GM13976 (cell line): ENCODE data around the gene SZT2.

Experiments used
- DNase-seq: peaks from one replicate; pipeline ENCODE4 v3.0.0; 2012; ENCODE audit warnings: low spot score
- CTCF ChIP-seq: IDR thresholded peaks from 2 replicates; pipeline ENCODE4 v1.5.1; 2012; ENCODE audit warnings: borderline replicate concordance, mild to moderate bottlenecking; ENCODE audit not compliant: insufficient read depth; ENCODE audit errors: extremely low read depth, missing control alignments, control extremely low read depth
- in situ Hi-C: fragments of 300-500 bp; cut with MboI; formaldehyde crosslinking; loops from one replicate; pipeline ENCODE4 v1.12.0; 2022; ENCODE audit warnings: low sequenced_read_pairs, mixed read lengths, inconsistent platforms; ENCODE audit not compliant: unreplicated experiment

The SZT2 gene

GRCh38 chr1:43434256-43434655 is 44.6 kb downstream of the SZT2 start:
- in situ Hi-C loops = no loop called here
- TF ChIP-seq CTCF = no peak
- no peak for DNase-seq

GRCh38 chr1:43435146-43436145 is 45.7 kb downstream of the SZT2 start:
- in situ Hi-C loops = no loop called here
- no peak for DNase-seq
- no peak for TF ChIP-seq CTCF

DNA sequence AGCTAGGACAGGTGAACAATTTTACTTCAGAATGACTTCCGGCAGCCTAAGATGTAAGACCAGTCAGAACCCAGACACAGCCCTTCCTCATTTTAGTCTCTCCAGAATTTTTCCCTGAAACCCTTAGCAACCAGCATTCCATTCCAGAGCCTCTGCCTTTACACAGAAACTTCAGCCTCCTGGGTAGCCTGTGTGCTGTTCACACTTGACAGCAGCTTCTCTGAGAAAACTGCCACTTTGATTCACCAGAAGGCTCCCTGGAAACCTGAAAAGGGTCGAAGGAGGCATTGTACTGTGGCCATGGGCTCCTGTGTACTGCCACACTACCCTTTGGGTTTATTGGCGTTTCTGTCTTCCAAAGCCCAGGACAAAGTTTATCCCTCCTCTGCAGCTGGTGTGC is 46.7 kb downstream of the SZT2 start:
- TF ChIP-seq CTCF = no peak
- no peak for DNase-seq
- in situ Hi-C loops = no loop called here

DNA sequence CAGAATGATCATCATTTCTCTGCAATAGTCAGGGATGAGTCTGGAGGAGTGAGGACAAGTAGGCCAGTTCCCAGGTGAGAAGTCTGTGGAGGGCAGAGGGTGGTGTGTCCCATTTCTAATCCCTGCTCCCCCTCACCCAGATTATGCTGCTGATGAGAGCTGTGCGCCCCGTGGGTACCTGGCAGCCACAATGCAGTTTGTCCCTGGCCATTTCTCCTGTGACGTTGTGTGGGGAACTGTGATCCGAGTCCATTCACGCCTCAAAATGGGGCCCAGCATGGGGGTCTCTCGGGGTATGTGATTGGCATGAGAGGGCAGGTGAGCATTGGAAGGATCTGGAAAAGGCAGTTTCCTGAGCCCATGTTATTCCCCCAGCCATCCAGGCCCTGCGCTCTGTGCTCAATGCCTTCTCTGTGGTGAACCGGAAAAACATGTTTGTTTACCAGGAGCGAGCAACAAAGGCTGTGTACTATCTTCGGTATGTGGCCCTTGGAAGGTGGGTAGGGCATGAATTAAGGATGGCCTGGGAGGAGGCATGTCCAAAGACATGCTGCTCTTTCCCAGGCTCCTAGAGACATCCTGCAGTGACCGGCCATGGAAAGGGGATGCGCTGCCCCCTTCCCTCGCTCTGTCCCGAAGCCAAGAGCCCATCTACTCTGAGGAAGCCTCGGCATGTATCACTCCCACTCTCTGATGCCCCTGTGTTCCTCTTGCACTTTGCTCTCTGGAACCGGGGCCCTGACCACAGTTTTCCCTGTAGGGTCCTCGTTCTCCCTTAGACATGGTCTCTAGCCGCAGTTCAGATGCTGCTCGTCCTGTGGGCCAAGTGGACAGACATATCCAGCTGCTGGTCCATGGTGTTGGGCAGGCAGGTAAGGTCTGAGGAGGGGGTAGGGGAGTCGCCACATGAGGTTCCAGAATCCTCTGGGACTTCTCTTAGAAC is 47.6 kb downstream of the SZT2 start:
- in situ Hi-C loops = no loop called here
- no peak for DNase-seq
- no peak for TF ChIP-seq CTCF

GRCh38 chr1:43438006-43438405 is 48.3 kb downstream of the SZT2 start:
- in situ Hi-C loops = no loop called here
- no peak for DNase-seq
- no peak for TF ChIP-seq CTCF

- DNase-seq = no peak
- in situ Hi-C loops = no loop called here
- TF ChIP-seq CTCF = no peak
These were observed 48.9 kb downstream of the SZT2 start for GRCh38 chr1:43438576-43438952.
